ENCODE results near the gene ICE2.
"Not testable (repeated sequence)": the region's sequence is repeated elsewhere in the genome, so short reads cannot be mapped to it uniquely, and the experiment has no call there.

Gene ICE2

DNA sequence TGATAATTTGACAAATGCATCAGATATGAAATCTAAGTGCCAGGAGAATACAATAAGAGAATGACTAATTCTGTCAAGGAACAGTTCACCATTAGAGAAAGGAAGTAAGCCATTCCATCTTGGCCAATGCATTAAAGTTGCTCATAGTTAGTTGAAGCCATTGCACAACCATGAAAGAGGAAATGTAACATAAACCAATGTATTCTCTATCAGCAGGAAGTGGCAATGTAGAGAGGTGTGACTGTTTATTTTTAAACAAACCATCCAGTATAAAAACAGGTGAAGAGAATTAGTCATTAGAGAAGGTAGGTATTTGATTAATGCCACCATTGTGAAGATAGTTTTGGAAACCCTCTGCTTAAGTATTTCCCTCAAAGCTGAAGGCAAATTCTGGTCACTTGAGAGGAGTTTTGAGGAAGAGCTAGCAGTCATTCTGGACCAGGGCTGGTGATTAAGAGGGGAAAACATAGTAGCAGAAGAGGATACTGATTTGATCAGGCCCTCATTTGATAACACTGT lies 70.4 kb downstream of the ICE2 start:
- DNase-seq (ENCODE audit: low spot score): peak; percentile 91

DNA sequence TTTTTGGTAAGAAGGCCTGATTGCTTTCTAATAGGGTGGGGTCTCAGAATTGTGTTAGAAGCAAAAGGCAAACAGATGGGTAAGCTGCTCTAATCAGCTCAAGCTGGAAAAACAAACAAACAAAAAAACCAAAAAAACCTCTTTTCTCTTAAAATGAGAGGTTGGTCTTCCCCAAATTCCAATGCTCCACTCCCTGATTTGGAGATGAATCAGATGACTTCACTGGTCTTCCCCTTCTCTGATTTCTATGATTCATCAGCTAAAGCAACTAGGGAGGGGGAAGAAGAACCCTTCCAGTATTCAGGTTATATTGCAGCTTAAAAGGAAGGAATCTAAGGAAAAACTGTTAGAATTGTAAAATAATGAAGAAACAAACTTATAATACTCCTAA lies 71.5 kb downstream of the ICE2 start:
- DNase-seq (ENCODE audit: low spot score): peak; percentile 72

DNA sequence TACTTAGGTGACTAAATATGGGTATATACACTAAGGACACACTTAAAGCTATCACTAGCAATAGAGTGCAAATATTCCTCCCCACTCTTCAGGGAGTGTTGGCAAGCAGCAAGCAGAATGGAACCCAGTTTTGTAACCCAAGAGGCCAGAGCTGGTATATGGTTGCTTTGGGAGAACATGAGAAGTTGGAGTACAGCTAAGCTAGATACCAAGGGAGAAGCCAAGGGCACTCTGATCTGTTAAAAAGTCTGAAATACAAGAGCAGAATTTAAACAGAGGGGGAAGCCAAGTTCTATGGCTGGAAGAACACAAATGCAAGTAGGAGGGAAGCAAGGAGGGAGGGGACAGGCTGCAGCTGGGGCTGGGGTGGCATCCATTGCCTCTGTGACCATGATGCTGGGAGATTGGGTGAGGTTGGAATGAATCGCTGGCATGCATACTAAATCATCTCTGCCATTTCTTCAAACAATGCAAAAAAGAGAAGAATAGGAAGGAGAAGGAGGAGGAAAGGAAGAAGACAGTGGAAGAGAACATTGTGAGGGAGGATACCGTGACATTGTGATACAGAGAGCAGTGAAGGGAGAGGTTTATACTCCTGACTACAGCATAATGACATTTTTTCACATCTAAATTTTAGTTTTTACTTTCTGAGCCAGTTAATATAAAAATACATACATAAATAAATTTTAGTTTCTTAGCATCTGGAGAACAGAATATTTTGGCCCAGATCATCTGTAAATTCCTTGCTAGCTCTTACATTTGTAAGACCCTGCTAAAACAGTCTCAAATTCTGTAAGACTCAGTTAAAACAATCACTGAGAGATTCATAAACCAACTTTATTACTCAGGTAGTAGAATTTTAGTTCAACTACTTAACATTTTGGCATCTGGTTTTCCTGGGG lies 72.2 kb downstream of the ICE2 start:
- no peak for DNase-seq (ENCODE audit: low spot score)

DNA sequence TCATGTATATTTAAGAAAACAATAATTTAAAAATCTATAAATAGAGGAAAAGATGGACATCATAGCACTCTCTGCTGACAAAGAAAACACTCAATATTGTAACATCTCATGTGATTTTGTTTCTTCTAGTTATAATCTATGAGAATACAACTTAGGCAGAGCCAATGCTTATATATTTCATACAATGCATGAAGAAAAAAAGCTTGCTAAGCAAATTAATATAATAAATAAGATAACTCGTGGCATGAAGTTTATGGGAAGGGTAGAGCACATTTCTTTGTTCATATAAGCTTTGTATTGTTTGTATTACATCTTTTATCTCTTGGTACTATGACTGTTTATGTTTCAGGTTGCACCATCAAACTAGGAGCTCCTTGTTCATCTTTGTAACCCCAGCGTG lies 73.5 kb downstream of the ICE2 start:
- DNase-seq (ENCODE audit: low spot score): no peak

DNA sequence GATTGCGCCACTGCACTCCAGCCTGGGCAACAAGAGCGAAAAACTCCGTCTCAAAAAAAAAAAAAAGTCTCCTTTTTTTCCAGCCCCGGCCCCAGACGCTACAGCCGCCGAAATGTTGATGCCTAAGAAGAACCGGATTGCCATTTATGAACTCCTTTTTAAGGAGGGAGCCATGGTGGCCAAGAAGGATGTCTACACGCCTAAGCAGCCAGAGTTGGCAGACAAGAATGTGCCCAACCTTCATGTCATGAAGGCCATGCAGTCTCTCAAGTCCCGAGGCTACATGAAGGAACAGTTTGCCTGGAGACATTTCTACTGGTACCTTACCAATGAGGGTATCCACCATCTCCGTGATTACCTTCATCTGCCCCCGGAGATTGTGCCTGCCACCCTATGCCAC lies 74.6 kb downstream of the ICE2 start:
- DNase-seq (ENCODE audit: low spot score): not testable (repeated sequence)

DNA sequence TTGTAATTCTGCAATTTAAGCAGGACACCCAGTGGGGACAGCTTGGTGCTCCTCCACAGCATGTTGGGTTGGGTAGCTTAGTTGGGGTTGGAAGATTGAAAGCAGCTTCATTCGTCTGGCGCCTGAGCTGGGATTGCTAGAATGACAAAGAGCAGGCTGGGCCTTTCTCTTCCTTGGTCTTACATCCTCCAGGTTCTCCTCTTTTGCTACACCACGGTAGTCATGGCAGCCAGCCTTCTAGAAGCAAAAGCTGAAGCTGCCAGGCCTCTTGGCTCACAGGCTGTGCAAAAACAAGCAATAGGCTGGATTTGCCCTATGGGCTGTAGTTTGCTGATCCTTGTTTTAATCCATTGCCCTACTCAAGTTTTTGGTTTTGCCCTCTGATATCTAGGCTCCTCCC lies 78.0 kb downstream of the ICE2 start:
- DNase-seq (ENCODE audit: low spot score): no peak

DNA sequence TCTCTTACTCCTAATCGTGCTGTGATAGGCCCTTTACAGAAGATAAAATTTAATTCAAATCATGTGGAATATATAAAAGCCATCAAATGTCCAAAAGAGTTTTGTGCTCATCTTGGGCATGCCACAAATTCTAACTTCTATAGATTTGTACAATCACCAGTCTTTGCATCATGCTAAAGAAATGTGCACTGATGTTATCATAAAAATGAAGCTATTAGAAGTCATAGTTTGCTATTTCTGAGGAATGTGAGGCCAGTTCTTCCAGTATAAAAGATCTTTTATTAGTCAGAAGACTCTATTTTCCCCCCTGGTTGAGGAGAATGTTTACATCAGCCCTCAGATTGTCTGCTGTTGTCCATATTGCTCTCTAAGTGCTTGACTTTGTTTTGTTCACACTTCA lies 79.0 kb downstream of the ICE2 start:
- DNase-seq (ENCODE audit: low spot score): no peak

DNA sequence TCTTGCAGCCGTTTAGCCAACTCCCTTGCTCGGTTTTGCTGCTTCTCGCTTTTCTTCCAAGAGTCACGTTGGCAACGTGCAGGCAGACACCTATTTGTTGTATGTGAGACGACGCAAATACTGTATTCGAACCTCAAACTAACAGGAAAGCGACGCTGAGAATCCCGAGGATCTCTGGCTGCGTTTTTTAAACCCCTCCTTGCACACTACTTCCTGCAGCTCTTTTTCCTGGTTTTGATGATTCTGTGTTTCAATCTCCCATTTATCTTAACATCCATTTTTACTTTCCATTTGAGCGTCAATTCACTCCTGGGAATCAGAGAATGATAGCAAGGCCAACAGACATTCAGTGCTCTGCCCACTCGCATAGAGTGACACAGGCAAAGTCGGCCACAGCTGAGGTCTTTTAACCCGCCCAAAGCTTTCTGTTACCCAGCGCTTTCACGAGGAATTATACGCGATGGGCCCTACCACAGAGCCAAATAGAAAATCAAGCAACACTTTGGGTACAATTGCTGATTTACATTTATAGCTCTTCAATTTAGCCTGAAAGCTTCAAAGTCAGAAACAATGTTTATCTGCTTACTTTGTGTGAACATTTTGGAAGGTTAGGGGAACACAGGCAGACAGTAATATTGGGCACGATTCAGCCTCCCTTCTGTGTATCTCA lies 79.6 kb downstream of the ICE2 start:
- no peak for DNase-seq (ENCODE audit: low spot score)

DNA sequence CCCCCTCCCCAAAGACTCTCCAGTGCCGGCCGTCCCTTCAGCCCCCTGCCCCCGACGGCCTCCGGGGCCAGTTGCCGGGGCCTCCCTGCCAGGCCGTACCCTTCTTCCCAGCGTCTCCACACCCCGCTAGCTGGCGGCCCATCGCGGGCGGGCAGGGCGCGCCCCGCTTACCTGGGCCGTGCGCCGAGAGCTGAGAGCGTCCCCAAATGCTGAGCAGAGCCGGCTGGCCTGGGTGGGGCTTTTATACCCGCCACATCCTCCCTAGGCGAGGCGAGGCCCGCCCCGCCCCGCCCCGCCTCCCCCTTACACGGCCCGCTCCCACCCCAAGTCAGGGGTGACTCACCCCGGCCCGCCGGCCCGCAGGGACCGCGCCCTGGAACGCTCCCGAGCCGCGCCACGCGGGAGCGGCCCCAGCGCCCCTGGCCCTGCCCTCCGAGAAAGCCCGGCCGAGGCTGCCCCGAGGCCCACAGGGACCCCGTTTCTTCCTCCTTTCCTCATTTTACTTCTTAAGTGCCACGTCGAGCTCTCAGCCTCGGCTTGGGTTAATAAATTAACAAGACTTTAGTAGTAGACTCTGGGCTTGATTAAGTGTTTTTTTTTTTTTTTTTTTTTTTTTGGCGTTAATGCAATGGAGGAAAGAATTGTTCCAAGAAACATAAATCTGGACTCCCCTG lies 81.0 kb downstream of the ICE2 start, which contains the start of gene ANXA2:
ANXA2 (minus strand) TSS at position 215 of the 674 bp plus-strand sequence. CDS start 11,911 bp downstream, outside the sequence.
- DNase-seq (ENCODE audit: low spot score): peak; percentile 95

DNA sequence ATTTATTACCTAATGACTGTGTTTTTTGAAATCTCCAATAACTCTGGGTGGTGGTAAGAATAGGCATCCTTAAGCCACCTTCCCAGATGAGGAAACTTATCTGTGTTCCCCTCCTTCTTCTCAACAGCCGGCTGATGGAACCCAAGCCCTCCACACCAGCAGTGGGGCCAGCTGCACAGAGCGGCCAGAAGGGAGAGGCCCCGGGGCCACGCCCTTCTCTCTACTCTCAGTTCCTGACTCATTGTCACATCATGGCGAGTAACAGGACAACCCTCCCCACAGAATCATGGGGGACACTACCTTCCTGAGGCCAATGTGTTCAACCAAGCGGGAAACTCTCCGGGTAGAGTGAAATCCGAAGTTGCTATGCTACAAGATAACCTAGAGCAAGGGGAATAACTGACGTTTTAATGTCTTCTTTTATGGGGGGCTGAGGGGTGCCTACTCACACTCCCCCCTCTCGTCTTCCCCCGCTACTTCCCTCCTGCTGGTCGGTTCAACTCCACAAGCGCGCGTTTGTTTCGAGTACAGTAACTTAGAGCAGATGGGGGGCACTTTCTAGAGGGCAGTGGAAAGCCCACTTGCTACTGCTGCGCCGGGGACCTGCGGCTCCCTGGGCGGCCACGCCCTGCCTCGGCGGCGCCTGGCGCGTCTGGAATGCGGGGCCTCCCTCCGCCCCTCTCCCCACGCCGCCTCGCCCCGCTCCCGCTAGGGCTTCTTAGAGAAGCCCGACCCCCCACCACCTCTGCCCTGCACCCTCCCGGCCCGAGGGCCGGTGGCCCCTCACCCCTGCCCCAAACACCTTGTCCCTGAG lies 81.8 kb downstream of the ICE2 start:
- peak; percentile 86 for DNase-seq (ENCODE audit: low spot score)

DNA sequence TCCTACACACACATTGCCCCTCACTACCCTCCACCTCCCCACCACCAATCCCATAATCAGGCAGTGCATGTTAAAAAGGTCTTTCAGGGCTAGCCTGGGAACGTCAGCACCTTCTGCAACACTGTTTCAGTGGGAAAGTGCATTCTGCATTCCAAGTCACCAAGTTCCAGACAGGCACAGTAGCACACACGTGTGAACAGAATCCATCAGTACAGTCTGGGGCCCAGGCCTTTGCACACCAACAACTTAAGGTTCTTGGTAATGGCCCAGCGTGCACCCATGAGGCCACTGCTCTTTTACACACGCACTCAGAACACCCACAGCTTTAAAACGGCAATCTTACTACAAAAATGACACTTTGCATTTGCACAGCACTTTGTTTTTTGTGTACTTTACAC lies 82.4 kb downstream of the ICE2 start:
- DNase-seq (ENCODE audit: low spot score): peak; percentile 51

DNA sequence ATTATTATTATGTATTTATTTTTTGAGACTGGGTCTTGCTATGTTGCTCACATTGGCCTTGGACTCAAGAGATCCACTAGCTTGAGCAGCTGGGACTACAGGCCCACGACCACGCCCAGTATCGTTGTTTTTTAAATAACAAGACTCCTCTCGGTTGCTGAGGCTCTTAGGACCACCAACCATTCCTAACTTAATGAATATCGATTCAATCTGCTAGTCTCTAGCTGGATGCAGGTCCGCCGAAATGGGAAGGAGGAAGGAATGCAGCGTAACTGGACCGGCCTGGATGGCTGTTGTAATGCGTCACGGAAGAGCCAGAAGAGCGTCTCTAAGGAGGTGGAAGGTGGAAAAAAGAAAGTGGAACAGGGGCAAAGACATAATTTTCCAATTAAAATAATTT lies 82.8 kb downstream of the ICE2 start:
- no peak for DNase-seq (ENCODE audit: low spot score)

DNA sequence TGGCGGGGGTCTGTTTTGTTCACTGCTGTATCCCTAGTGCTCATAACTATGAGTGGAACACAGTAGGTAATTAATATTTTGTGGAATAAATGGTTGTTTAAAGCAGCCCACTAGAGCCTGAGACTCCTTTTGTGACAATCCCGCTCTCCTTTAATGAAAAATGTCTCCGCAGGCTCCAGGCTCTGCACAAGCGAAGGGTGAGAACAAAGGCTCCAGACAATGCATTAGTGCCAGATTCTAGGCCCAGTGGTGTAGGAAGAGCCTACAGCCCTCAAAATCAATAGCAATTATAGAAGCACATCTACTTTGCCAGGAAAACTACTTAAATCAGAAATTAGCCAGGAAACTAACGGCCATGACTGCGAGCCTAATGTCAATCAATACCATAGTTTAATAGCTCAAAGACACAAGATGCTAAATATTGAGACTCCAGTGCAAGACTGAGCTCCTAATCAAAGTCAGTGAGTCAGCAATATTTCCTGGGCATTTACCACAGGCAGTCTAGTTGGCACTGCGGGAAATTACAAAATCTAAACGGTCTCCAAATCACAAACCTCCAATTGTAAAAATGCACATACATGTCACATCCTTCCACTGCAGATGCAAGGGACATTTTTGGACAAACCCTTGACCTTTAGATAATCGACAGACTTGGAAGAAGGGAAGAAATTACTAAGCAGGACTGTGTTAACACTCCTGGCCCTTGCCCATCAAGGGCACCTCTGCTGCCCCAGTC lies 83.5 kb downstream of the ICE2 start:
- no peak for DNase-seq (ENCODE audit: low spot score)

DNA sequence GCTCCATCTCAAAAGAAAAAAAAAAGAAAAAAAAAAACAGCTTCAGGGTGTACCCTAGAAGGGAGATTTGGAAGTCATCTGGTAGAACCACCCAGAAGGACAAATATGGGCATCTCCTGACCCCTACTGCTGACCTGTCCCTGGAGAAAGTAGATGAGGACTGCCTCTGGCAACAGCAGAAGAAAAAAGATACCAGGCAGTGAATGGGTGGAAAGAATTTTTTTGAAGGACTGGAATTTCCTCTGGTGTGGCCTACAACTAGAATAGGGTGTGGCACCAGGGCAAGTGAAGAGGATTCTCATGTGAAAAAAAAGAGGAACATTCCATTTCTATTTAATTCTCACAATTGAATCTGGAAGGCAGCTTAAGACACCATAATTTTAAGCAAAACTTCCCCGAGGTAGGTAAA lies 84.2 kb downstream of the ICE2 start:
- peak; percentile 80 for DNase-seq (ENCODE audit: low spot score)

DNA sequence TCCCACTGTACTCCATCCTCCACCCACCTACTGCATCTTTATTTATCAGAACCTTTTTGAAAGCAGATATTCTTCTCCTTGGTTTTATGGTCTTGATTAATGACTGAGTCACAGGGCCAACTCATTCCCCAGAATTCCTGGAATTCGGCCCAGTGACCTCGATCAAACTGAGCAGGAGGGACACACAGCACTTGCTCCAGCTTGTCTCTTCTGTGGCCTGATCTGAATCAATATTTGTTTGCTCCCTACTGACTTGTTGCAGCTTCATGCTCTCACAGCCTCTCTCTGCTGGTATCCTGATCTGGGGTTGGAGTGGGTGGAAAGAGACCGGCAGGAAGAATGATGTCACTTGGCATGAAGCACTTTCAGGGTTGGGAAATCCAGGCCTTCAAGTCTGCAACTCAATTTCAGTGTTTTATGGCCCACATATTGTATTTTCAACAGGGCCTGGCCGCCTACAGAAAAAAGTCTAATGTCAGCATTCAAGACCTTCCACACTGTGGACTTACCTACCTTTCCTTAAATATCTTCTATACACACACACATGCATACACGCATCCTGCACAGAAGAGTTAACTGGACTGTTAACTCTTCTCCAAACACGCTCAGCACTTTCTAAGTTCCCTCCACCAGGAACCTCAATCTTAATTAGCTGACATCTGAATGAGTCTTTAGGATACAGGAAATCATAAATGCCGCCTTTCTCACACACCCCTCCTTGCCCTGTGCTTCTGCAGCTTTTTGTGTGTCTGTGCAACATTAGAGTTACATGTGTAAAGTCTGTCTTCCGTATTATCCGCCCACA lies 85.8 kb downstream of the ICE2 start:
- peak; percentile 97 for DNase-seq (ENCODE audit: low spot score)

DNA sequence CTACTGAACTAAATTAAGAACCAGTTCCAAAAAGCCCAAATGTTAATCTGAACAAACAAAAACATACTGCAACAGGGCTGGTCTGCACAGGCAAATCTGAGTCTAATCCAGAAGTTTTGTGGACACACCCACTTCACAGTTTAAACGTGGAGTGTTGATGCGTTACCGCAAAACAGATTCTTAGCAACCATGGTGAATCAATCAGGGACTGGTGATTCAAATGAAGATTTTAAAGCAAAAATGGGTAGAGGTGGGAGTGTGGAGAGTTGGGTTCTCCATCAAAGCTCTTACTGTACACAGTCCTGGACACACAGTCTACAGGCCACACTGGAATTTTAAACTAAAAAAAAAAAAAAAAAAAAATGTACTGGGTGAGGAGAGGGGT lies 86.3 kb downstream of the ICE2 start:
- peak; percentile 72 for DNase-seq (ENCODE audit: low spot score)

DNA sequence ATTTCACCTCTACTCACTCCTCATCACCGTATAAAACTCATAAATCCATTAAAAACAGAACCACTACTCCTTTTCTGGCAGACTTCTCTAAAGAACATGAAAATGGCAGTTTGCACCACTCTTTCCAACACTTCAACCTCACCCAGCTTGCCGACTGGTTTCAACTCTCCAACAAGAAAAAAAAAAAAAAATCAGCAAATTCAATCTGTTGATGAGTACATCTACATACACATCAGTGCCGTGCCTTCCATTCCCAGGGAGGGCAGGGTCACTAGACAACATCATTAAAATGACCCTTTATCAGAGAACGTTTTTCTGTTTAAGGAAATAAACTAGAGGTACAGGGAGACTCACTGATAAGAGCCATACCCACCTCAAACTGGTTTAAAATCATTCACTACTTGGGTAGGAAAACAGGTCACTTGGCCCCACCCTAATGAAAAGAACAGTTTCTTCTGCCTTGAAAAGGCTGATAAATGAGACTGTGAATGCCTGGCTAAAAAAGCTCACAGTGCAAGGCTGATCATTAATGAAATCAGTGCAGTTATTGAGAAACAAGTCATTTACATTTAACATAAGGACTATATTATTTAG lies 87.1 kb downstream of the ICE2 start:
- peak; percentile 58 for DNase-seq (ENCODE audit: low spot score)

DNA sequence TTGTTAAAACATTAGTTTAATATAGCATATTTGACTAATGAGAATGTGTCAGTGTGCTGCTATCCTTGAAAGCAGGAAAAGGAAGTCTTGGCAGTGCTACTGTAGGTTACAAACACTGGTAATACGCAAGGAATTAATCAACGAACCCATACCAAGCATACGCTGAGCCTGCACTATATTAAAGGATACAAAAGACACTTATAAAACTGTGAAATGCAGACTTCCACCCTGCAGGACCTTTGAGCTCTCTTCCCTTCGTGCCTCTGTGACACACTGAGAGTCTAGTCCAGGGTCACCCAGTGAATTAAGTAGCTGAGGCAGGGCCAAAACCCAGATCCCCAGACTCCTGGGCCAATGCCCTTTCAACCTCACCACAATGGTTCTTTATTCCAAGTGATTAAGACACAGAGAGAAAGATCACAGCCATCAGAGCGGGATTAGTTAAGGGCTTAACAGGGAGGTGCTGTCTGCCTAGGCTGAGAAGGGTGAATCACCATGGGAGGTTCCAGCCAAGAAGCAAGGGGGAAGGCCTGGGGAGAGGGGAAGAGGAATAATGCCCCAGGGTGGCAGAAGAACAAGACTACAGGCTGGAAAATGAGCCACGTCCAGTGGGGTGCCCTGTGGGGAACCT lies 88.0 kb downstream of the ICE2 start:
- DNase-seq (ENCODE audit: low spot score): peak; percentile 93

DNA sequence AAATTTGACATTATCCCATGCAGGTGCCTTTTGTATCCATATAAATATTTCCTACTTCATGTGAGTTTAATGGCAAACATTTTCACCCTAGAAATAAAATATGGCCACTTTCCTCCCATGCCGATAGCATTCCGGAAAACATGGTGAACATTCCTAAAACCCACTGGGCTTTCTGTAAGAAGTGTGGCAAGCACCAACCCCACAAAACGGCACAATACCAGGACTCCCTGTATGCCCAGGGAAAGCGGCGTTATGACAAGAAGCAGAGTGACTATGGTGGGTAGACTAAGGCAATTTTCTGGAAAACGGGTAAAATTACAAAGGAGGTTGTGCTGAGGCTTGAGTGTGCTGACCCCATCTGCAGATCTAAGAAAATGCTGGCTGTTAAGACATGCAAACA lies 88.7 kb downstream of the ICE2 start:
- DNase-seq (ENCODE audit: low spot score): no peak
